ENCODE measurements around the gene TMCO2. TPM values are rescaled to one million over a fixed set of nuclear protein-coding genes. Genes with fewer than 3 reads are reported as not detected.

TMCO2 gene
- total RNA-seq, 3 donors from 2014 or later (not counting 1 experiment from before 2014, with no cell fraction given) = not detected

GRCh38 chr1:40265298-40265697, 17.6 kb downstream of the TMCO2 start:
- peaks cover 15% of the 10 kb centered on the region for H3K36me3 Mint-ChIP-seq
- H3K27me3 ChIP-seq (ENCODE audit: control insufficient read depth, insufficient read depth, low read length) = no peaks in the 10 kb centered on the region
- intact Hi-C loops (cut with micrococcal nuclease) = no loop called here
- no peak overlapping the region for H3K4me3 ChIP-seq (ENCODE audit: low read length)
- peaks cover 10 to 17% of the 10 kb centered on the region in 2 donors for H3K4me1 Mint-ChIP-seq
- peaks cover 63% of the 10 kb centered on the region for H3K36me3 ChIP-seq (ENCODE audit: control insufficient read depth, insufficient read depth, low read length)
- H3K27ac ChIP-seq (ENCODE audit: low read length) = no peak overlapping the region
- no peak overlapping the region for H3K27ac Mint-ChIP-seq
- no peaks in the 10 kb centered on the region for H3K4me1 ChIP-seq (ENCODE audit: control insufficient read depth, insufficient read depth, low read length)
- H3K9me3 Mint-ChIP-seq = no peaks in the 10 kb centered on the region
- ATAC-seq (no peak), DNase-seq (no peak)
- TF ChIP-seq, protein P1, sequence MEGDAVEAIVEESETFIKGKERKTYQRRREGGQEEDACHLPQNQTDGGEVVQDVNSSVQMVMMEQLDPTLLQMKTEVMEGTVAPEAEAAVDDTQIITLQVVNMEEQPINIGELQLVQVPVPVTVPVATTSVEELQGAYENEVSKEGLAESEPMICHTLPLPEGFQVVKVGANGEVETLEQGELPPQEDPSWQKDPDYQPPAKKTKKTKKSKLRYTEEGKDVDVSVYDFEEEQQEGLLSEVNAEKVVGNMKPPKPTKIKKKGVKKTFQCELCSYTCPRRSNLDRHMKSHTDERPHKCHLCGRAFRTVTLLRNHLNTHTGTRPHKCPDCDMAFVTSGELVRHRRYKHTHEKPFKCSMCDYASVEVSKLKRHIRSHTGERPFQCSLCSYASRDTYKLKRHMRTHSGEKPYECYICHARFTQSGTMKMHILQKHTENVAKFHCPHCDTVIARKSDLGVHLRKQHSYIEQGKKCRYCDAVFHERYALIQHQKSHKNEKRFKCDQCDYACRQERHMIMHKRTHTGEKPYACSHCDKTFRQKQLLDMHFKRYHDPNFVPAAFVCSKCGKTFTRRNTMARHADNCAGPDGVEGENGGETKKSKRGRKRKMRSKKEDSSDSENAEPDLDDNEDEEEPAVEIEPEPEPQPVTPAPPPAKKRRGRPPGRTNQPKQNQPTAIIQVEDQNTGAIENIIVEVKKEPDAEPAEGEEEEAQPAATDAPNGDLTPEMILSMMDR (IDR thresholded peaks at IDR 0.05) = no peak
- H3K27me3 Mint-ChIP-seq (ENCODE audit: low read depth in 2 of 2) = no peaks in the 10 kb centered on the region
- no peak overlapping the region for H3K4me3 Mint-ChIP-seq
- H3K9me3 ChIP-seq (ENCODE audit: control insufficient read depth, insufficient read depth, low read length) = no peaks in the 10 kb centered on the region

GRCh38 chr1:40265919-40266318, 18.2 kb downstream of the TMCO2 start:
- no peaks in the 10 kb centered on the region for H3K9me3 Mint-ChIP-seq
- peaks cover 63% of the 10 kb centered on the region for H3K36me3 ChIP-seq (ENCODE audit: control insufficient read depth, insufficient read depth, low read length)
- H3K4me1 Mint-ChIP-seq = peaks cover 15 to 17% of the 10 kb centered on the region in 2 donors
- H3K4me1 ChIP-seq (ENCODE audit: control insufficient read depth, insufficient read depth, low read length) = no peaks in the 10 kb centered on the region
- DNase-seq (no peak), ATAC-seq (no peak)
- H3K27ac Mint-ChIP-seq = no peak overlapping the region
- no peak overlapping the region for H3K4me3 Mint-ChIP-seq
- H3K4me3 ChIP-seq (ENCODE audit: low read length) = no peak overlapping the region
- TF ChIP-seq, protein P1 (IDR thresholded peaks at IDR 0.05) = no peak
- intact Hi-C loops (cut with micrococcal nuclease) = no loop called here
- no peaks in the 10 kb centered on the region for H3K27me3 Mint-ChIP-seq (ENCODE audit: low read depth in 2 of 2)
- H3K9me3 ChIP-seq (ENCODE audit: control insufficient read depth, insufficient read depth, low read length) = no peaks in the 10 kb centered on the region
- H3K36me3 Mint-ChIP-seq = peaks cover 15% of the 10 kb centered on the region
- H3K27ac ChIP-seq (ENCODE audit: low read length) = no peak overlapping the region
- H3K27me3 ChIP-seq (ENCODE audit: control insufficient read depth, insufficient read depth, low read length) = no peaks in the 10 kb centered on the region

DNA sequence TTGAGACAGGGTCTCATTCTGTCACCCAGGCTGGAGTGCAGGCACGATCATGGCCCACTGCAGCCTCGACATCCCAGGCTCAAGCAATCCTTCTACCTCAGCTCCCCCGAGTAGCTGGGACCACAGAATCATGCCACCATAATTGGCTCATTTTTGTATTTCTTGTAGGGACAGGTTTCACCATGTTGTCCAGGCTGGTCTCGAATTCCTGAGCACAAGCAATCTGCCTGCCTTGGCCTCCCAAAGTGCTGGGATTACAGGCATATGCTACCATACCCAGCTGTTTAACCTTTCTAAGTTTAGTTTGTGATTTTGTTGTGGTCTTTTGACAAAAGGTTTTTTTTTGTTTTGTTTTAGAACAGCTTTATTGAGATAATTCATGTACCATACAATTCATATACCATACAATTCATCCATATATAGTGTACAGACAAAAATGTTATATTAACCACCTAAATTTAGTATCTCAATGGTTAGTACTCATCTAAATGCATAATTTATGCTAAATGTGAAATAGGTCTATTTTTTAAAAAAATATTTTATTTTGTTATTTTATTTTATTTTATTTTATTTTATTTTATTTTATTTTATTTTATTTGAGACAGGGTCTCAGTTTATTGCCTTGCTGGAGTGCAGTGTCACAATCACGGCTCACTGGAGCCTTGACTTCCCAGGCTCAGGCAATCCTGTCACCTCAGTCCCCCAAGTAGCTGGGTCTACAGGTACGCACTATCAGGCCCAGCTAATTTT, 19.2 kb downstream of the TMCO2 start:
- peaks cover 15% of the 10 kb centered on the region for H3K36me3 Mint-ChIP-seq
- no peak for ATAC-seq
- intact Hi-C loops (cut with micrococcal nuclease) = no loop called here

More for the DNA sequence above, 19.2 kb downstream of the TMCO2 start:
- no peak overlapping the region for H3K27ac ChIP-seq (ENCODE audit: low read length)
- H3K36me3 ChIP-seq (ENCODE audit: control insufficient read depth, insufficient read depth, low read length) = peaks cover 64% of the 10 kb centered on the region
- H3K9me3 ChIP-seq (ENCODE audit: control insufficient read depth, insufficient read depth, low read length) = no peaks in the 10 kb centered on the region
- Mint-ChIP-seq H3K9me3 (no peaks in the 10 kb centered on the region), H3K4me1 (peaks cover 15% of the 10 kb centered on the region in 2 donors), H3K27ac (no peak overlapping the region), H3K4me3 (no peak overlapping the region), H3K27me3 (ENCODE audit: low read depth in 2 of 2) (no peaks in the 10 kb centered on the region)
- no peak for DNase-seq
- WGBS (ENCODE audit: insufficient coverage) = 97% methylated on average over 6 of the region's 6 CpGs
- TF ChIP-seq, protein P1 (IDR thresholded peaks at IDR 0.05) = no peak
- no peaks in the 10 kb centered on the region for H3K27me3 ChIP-seq (ENCODE audit: control insufficient read depth, insufficient read depth, low read length)
- no peaks in the 10 kb centered on the region for H3K4me1 ChIP-seq (ENCODE audit: control insufficient read depth, insufficient read depth, low read length)
- no peak overlapping the region for H3K4me3 ChIP-seq (ENCODE audit: low read length)
